H1 (cell line): ENCODE results near the gene CALM3. TPM values are rescaled to one million over a fixed set of nuclear protein-coding genes. Genes with fewer than 3 reads are reported as not detected.

Experiments
- CTCF ChIA-PET: fragments of 300-600 bp; sonication (Branson Sonifier 250); formaldehyde crosslinking; loops from one replicate; lab custom pipeline; 2021; ENCODE audit not compliant: partially characterized antibody; lab: Charles Lee
- POLR2A ChIA-PET: fragments of 300-600 bp; sonication (Branson Sonifier 250); formaldehyde crosslinking; loops from one replicate; lab custom pipeline; 2021; ENCODE audit warnings: inconsistent platforms; ENCODE audit not compliant: partially characterized antibody; lab: Charles Lee
- DNase-seq, 2 experiments: peaks; one replicate each; pipeline versions ENCODE4 v3.0.0 to v3.0.0-alpha.2; 2010 to 2022; ENCODE audit warnings: low spot score in 2 of 2, low read depth in 1 of 2, mixed read lengths in 1 of 2
- FAIRE-seq: peaks from 2 replicates; lab custom pipeline; 2011; peaks lifted over from hg19 to GRCh38; lab: Jason Lieb, UNC
- H2AFZ ChIP-seq: 2 replicates; pipeline ENCODE4 v1.8.1; 2012; ENCODE audit warnings: low read length, inconsistent platforms
- H2AK5ac ChIP-seq: 2 replicates; pipeline ENCODE4 v1.6.1; 2013; ENCODE audit warnings: low read depth, low read length
- H2BK120ac ChIP-seq: replicated peaks from 2 replicates; pipeline ENCODE3; 2013; ENCODE audit warnings: low read depth, low read length, inconsistent platforms
- H2BK12ac ChIP-seq: 2 replicates; pipeline ENCODE4 v1.6.1; 2013; ENCODE audit warnings: low read depth, low read length
- H2BK15ac ChIP-seq: 2 replicates; pipeline ENCODE4 v1.6.1; 2013; ENCODE audit warnings: low read length
- H2BK20ac ChIP-seq: 2 replicates; pipeline ENCODE4 v1.6.1; 2013; ENCODE audit warnings: low read length
- H2BK5ac ChIP-seq: 2 replicates; pipeline ENCODE4 v1.6.1; 2013; ENCODE audit warnings: low read depth, low read length
- H3K14ac ChIP-seq: 2 replicates; pipeline ENCODE4 v1.6.1; 2013; ENCODE audit warnings: inconsistent platforms; ENCODE audit not compliant: insufficient read length
- H3K18ac ChIP-seq: 2 replicates; pipeline ENCODE4 v1.6.1; 2013; ENCODE audit warnings: low read length; ENCODE audit errors: extremely low read depth
- H3K23ac ChIP-seq: 2 replicates; pipeline ENCODE4 v1.6.1; 2013; ENCODE audit warnings: inconsistent platforms; ENCODE audit not compliant: insufficient read length
- H3K23me2 ChIP-seq: 2 replicates; pipeline ENCODE4 v1.6.1; 2013; ENCODE audit warnings: low read depth, low read length
- H3K27ac ChIP-seq: 2 replicates; pipeline ENCODE4 v1.6.1; 2011; ENCODE audit warnings: low read depth, low read length, inconsistent platforms
- H3K27me3 ChIP-seq, 4 experiments: replicated peaks in 1 of 4; 1 replicate in 1 of 4; 2 replicates in 3 of 4; pipeline versions ENCODE4 v1.6.1 to v1.8.1; 2011 to 2013; ENCODE audit warnings: low read length in 3 of 4, mild to moderate bottlenecking in 3 of 4, inconsistent platforms in 2 of 4, mixed read lengths in 2 of 4, moderate library complexity in 1 of 4; ENCODE audit not compliant: control insufficient read depth in 3 of 4, insufficient read depth in 3 of 4; ENCODE audit errors: extremely low read depth in 1 of 4
- H3K36me3 ChIP-seq, 4 experiments: 2 replicates each; pipeline versions ENCODE4 v1.6.1 to v1.8.1; 2011 to 2013; ENCODE audit warnings: mild to moderate bottlenecking in 4 of 4, low read length in 3 of 4, moderate library complexity in 2 of 4, control low read depth in 1 of 4, inconsistent platforms in 1 of 4; ENCODE audit not compliant: insufficient read depth in 4 of 4, control insufficient read depth in 2 of 4
- H3K4ac ChIP-seq: replicated peaks from 2 replicates; pipeline ENCODE3; 2013; ENCODE audit warnings: low read length, low read depth, mixed read lengths, inconsistent platforms; ENCODE audit not compliant: insufficient read length
- H3K4me1 ChIP-seq, 4 experiments: replicated peaks in 1 of 4; 1 replicate in 1 of 4; 2 replicates in 3 of 4; pipeline versions ENCODE4 v1.6.1 to v1.8.1; 2011 to 2013; ENCODE audit warnings: low read length in 3 of 4, inconsistent platforms in 2 of 4, mixed read lengths in 1 of 4; ENCODE audit not compliant: insufficient read depth in 4 of 4, control insufficient read depth in 3 of 4
- H3K4me2 ChIP-seq, 2 experiments: 2 replicates each; pipeline versions ENCODE4 v1.6.1 to v1.8.1; 2011 to 2013; ENCODE audit warnings: low read depth in 2 of 2, low read length in 2 of 2, control low read depth in 1 of 2, inconsistent platforms in 1 of 2, mild to moderate bottlenecking in 1 of 2; ENCODE audit not compliant: insufficient read depth in 1 of 2
- H3K4me3 ChIP-seq, 4 experiments: fragments of 200-600, 300-600 bp in 1 of 4; sonication (generic), shearing (Covaris generic), sonication (Bioruptor Twin) in 1 of 4; 2 replicates each; pipeline versions ENCODE4 v1.5.1 to v1.8.1; 2011 to 2016; ENCODE audit warnings: low read length in 4 of 4, low read depth in 3 of 4, control low read depth in 2 of 4, inconsistent platforms in 2 of 4, mild to moderate bottlenecking in 2 of 4, mixed read lengths in 1 of 4, moderate library complexity in 1 of 4; ENCODE audit not compliant: insufficient read depth in 2 of 4; ENCODE audit errors: extremely low read depth in 1 of 4
- H3K56ac ChIP-seq: replicated peaks from 2 replicates; pipeline ENCODE3; 2013; ENCODE audit warnings: low read depth, mild to moderate bottlenecking, mixed read lengths, low read length, inconsistent platforms; ENCODE audit not compliant: insufficient read length
- H3K79me1 ChIP-seq: 2 replicates; pipeline ENCODE4 v1.6.1; 2013; ENCODE audit warnings: low read depth, low read length, control low read depth
- H3K79me2 ChIP-seq, 2 experiments: 2 replicates each; pipeline versions ENCODE4 v1.6.1 to v1.8.1; 2012 to 2013; ENCODE audit warnings: low read length in 2 of 2, mild to moderate bottlenecking in 2 of 2, inconsistent platforms in 1 of 2; ENCODE audit not compliant: insufficient read depth in 2 of 2, control insufficient read depth in 1 of 2
- H3K9ac ChIP-seq, 4 experiments: replicated peaks in 1 of 4; 1 replicate in 1 of 4; 2 replicates in 3 of 4; pipeline versions ENCODE4 v1.6.1 to v1.8.1; 2011 to 2013; ENCODE audit warnings: low read depth in 3 of 4, low read length in 3 of 4, control low read depth in 2 of 4, mild to moderate bottlenecking in 2 of 4, moderate library complexity in 2 of 4, inconsistent platforms in 1 of 4; ENCODE audit errors: extremely low read depth in 1 of 4
- H3K9me3 ChIP-seq, 2 experiments: 2 replicates each; pipeline versions ENCODE4 v1.6.1 to v1.8.1; 2012 to 2013; ENCODE audit warnings: mild to moderate bottlenecking in 2 of 2, moderate library complexity in 2 of 2, control low read depth in 1 of 2, inconsistent platforms in 1 of 2, low read depth in 1 of 2, low read length in 1 of 2, mixed read lengths in 1 of 2; ENCODE audit not compliant: insufficient read depth in 2 of 2
- H4K20me1 ChIP-seq, 2 experiments: replicated peaks in 1 of 2; 2 replicates each; pipeline versions ENCODE3 to v1.8.1; 2011 to 2013; ENCODE audit warnings: inconsistent platforms in 2 of 2, low read length in 2 of 2, mild to moderate bottlenecking in 1 of 2; ENCODE audit not compliant: insufficient read depth in 2 of 2, control insufficient read depth in 1 of 2
- H4K5ac ChIP-seq: 2 replicates; pipeline ENCODE4 v1.6.1; 2013; ENCODE audit warnings: low read length, low read depth, mixed read lengths, inconsistent platforms; ENCODE audit not compliant: insufficient read length
- H4K8ac ChIP-seq: 2 replicates; pipeline ENCODE4 v1.8.0; 2013; ENCODE audit warnings: mild to moderate bottlenecking, moderate library complexity, low read length, inconsistent platforms; ENCODE audit not compliant: insufficient read depth; ENCODE audit errors: extremely low read depth
- H4K91ac ChIP-seq: replicated peaks from 2 replicates; pipeline ENCODE3; 2013; ENCODE audit warnings: low read length, mixed read lengths, inconsistent platforms; ENCODE audit not compliant: insufficient read length
- ASH2L ChIP-seq: fragments of 200-600, 300-600 bp; sonication (generic); IDR thresholded peaks from one replicate; pipeline ENCODE4 v1.7.1; 2017; ENCODE audit warnings: low read length
- ATF3 ChIP-seq: IDR thresholded peaks from 2 replicates; pipeline ENCODE4 v1.6.1; 2011; ENCODE audit warnings: low read depth, mild to moderate bottlenecking, low read length; ENCODE audit not compliant: insufficient read depth
- CTBP2 ChIP-seq: IDR thresholded peaks from 2 replicates; pipeline ENCODE4 v1.7.0; 2011; ENCODE audit warnings: borderline replicate concordance, mild to moderate bottlenecking, moderate library complexity, mixed read lengths, low read length; ENCODE audit not compliant: insufficient read depth, insufficient read length
- CTCF ChIP-seq, 3 experiments: IDR thresholded peaks; 1 replicate in 2 of 3; 2 replicates in 1 of 3; pipeline versions ENCODE4 v1.5.1 to v1.6.1; 2011; ENCODE audit warnings: low read length in 3 of 3, mild to moderate bottlenecking in 3 of 3, inconsistent platforms in 2 of 3, low read depth in 1 of 3, moderate library complexity in 1 of 3; ENCODE audit not compliant: insufficient read depth in 1 of 3; ENCODE audit errors: control extremely low read depth in 1 of 3
- GABPA ChIP-seq: IDR thresholded peaks from 2 replicates; pipeline ENCODE4 v1.6.1; 2011; ENCODE audit warnings: mild to moderate bottlenecking, low read length, moderate library complexity, borderline replicate concordance; ENCODE audit not compliant: insufficient read depth
- HDAC2 ChIP-seq, 2 experiments: fragments of 300-600 bp in 1 of 2; sonication (generic) in 1 of 2; IDR thresholded peaks; 2 replicates each; pipeline ENCODE4 v1.6.1; 2011 to 2012; ENCODE audit warnings: low read depth in 2 of 2, low read length in 2 of 2, mild to moderate bottlenecking in 2 of 2, moderate library complexity in 2 of 2, borderline replicate concordance in 1 of 2, inconsistent platforms in 1 of 2
- JUN ChIP-seq: IDR thresholded peaks from 2 replicates; pipeline ENCODE4 v1.6.1; 2011; ENCODE audit warnings: low read depth, mild to moderate bottlenecking, improper control_type of control experiment, low read length
- RAD21 ChIP-seq, 2 experiments: IDR thresholded peaks in 1 of 2; conservative IDR thresholded peaks in 1 of 2; 2 replicates each; pipeline ENCODE4 v1.6.1; 2011; ENCODE audit warnings: low read depth in 2 of 2, low read length in 2 of 2, improper control_type of control experiment in 1 of 2, inconsistent platforms in 1 of 2, mild to moderate bottlenecking in 1 of 2, moderate library complexity in 1 of 2
- SP2 ChIP-seq: IDR thresholded peaks from 2 replicates; pipeline ENCODE4 v1.6.1; 2012; ENCODE audit warnings: mild to moderate bottlenecking, low read length, inconsistent platforms
- TCF12 ChIP-seq: IDR thresholded peaks from 2 replicates; pipeline ENCODE4 v1.6.1; 2011; ENCODE audit warnings: low read depth, mild to moderate bottlenecking, low read length
- WGBS, 2 experiments: shearing (Covaris generic) in 1 of 2; methylation state at CpG; one replicate each; pipeline versions ENCODE4 v1.1.6 to v1.1.7; 2013 to 2015; ENCODE audit warnings: low lambda C conversion rate in 2 of 2, mixed read lengths in 2 of 2, inconsistent platforms in 1 of 2, low coverage in 1 of 2, missing lambda C conversion rate in 1 of 2; ENCODE audit not compliant: insufficient replicate concordance in 2 of 2, insufficient coverage in 1 of 2, insufficient read length in 1 of 2; ENCODE audit errors: extremely low coverage in 1 of 2, missing lambda C conversion rate in 1 of 2; 5-methylcytosine and 5-hydroxymethylcytosine counted together
- polyA plus RNA-seq, 7 experiments: library from polyadenylated mRNA; depleted of rRNA in 3 of 7; stranded (reverse) in 5 of 7; unstranded in 2 of 7; fragments of >200 nt in 5 of 7; fragments of 200-250 nt in 2 of 7; gene quantifications; 1 replicate in 5 of 7; 2 replicates in 1 of 7; 4 replicates in 1 of 7; pipeline versions ENCODE4 v1.2.1 to v1.2.3, GENCODE V29; 2011 to 2013; ENCODE audit warnings: missing spikeins in 2 of 7, mixed read lengths in 2 of 7
- total RNA-seq: library from RNA; stranded (reverse); fragmentation: NEBNext Ultra II Directional; extraction: Animal tissue kit (Norgen Biotek cat#: 25700); gene quantifications from 2 replicates; pipeline ENCODE4 v1.2.1, GENCODE V29; 2021

CALM3 gene
- total and polyA plus RNA-seq, 2 of the 8 experiments (the other 6 are each of a cell fraction or from before 2014, with no cell fraction given), result 315 to 326 TPM

GRCh38 chr19:46586294-46586693, 14.8 kb upstream of the CALM3 start:
- Histone ChIP-seq H2BK120ac (no peak overlapping the region), H2BK20ac (no peak overlapping the region), H3K4me1 (no peaks in the 10 kb centered on the region), H4K8ac (no peak overlapping the region), H4K91ac (no peak overlapping the region), H3K36me3 (no peaks in the 10 kb centered on the region), H3K27ac (no peak overlapping the region), H3K9ac (no peak overlapping the region), H4K20me1 (no peaks in the 10 kb centered on the region), H3K27me3 (no peaks in the 10 kb centered on the region), H2AFZ (no peak overlapping the region), H3K9me3 (no peaks in the 10 kb centered on the region), H4K5ac (no peak overlapping the region), H3K79me2 (no peaks in the 10 kb centered on the region), H3K23ac (no peak overlapping the region), H3K56ac (no peak overlapping the region), H3K23me2 (no peaks in the 10 kb centered on the region), H2AK5ac (no peak overlapping the region), H2BK12ac (no peak overlapping the region), H3K18ac (no peak overlapping the region), H3K4me2 (no peak overlapping the region), H3K79me1 (no peaks in the 10 kb centered on the region), H3K4ac (no peak overlapping the region), H2BK5ac (no peak overlapping the region), H3K14ac (no peak overlapping the region), H2BK15ac (no peak overlapping the region), H3K4me3 (no peak overlapping the region)
- WGBS, 2 experiments, result 83% methylated on average over 4 of the region's 4 CpGs; no CpG with 5 or more reads in 1 of the 2 experiments
- DNase-seq, result no peak
- ChIA-PET CTCF (interaction anchor here (0.9 kb wide), 1 partner anchor 70 kb away, joined by 3 read pairs; no protein-coding TSS in a partner anchor), POLR2A (no interaction called here)
- FAIRE-seq, result no peak
- TF ChIP-seq CTCF (IDR thresholded peaks at IDR 0.05; ENCODE audit: control extremely low read depth in 1 of 3, insufficient read depth in 1 of 3, low read depth in 1 of 3, low read length in 3 of 3), result no peak
- TF ChIP-seq GABPA, result no peak
- no peak for TF ChIP-seq SP2
- no peak for TF ChIP-seq ASH2L
- no peak for TF ChIP-seq JUN
- TF ChIP-seq TCF12, result no peak
- no peak for TF ChIP-seq RAD21 (IDR thresholded peaks at IDR 0.05 in 1 of 2, conservative IDR thresholded peaks at IDR 0.05 in 1 of 2; ENCODE audit: low read depth in 2 of 2, low read length in 2 of 2)
- no peak for TF ChIP-seq ATF3
- no peak for TF ChIP-seq HDAC2 (IDR thresholded peaks at IDR 0.05; ENCODE audit: borderline replicate concordance in 1 of 2, low read depth in 2 of 2, low read length in 2 of 2)
- TF ChIP-seq CTBP2, result no peak
